Activated CD4-positive, alpha-beta memory T cell treated with anti-CD3 and anti-CD28 coated beads, Interleukin-2, amount 10 ng/mL, durations not matched to agents 7 days and 5 days (primary cell): ENCODE results near the gene ZNF99. TPM values are rescaled to one million over a fixed set of nuclear protein-coding genes. Genes with fewer than 3 reads are reported as not detected.
"Not testable (repeated sequence)": the region's sequence is repeated elsewhere in the genome, so short reads cannot be mapped to it uniquely, and the experiment has no call there.

Source experiments
- CTCF ChIA-PET: fragments of 350-600 bp; sonication (Branson Sonifier 250); formaldehyde crosslinking; loops from one replicate; lab custom pipeline; 2021; ENCODE audit warnings: antibody characterized with exemption, inconsistent platforms; lab: Charles Lee
- POLR2A ChIA-PET: fragments of 350-600 bp; sonication (Branson Sonifier 250); formaldehyde crosslinking; loops from one replicate; lab custom pipeline; 2021; ENCODE audit warnings: antibody characterized with exemption; lab: Charles Lee
- DNase-seq: peaks from one replicate; pipeline ENCODE4 v3.0.0-alpha.2; 2020
- H3K27ac Mint-ChIP-seq: one replicate; pipeline ENCODE4 v1.8.0; 2021; ENCODE audit warnings: mild to moderate bottlenecking, mixed read lengths
- H3K27me3 Mint-ChIP-seq: one replicate; pipeline ENCODE4 v1.8.0; 2021; ENCODE audit warnings: mixed read lengths
- H3K36me3 Mint-ChIP-seq: one replicate; pipeline ENCODE4 v1.8.0; 2021; ENCODE audit warnings: low read depth, mixed read lengths
- H3K4me1 Mint-ChIP-seq: one replicate; pipeline ENCODE4 v1.8.0; 2021; ENCODE audit warnings: mixed read lengths
- H3K4me3 Mint-ChIP-seq: one replicate; pipeline ENCODE4 v1.8.0; 2021; ENCODE audit warnings: mild to moderate bottlenecking, mixed read lengths
- H3K9me3 Mint-ChIP-seq: one replicate; pipeline ENCODE4 v1.8.0; 2021; ENCODE audit warnings: mixed read lengths
- total RNA-seq, 2 experiments: library from RNA; stranded (reverse); gene quantifications; one replicate each; pipeline ENCODE4 v1.2.3, GENCODE V29; 2021

Gene ZNF99
- total RNA-seq, 2 experiments from 2014 or later: not detected

- H3K36me3 Mint-ChIP-seq, CTCF ChIA-PET, H3K27ac Mint-ChIP-seq: not testable (repeated sequence)
Measured at GRCh38 chr19:22703096-22703495, 80.9 kb downstream of the ZNF99 start.

DNA sequence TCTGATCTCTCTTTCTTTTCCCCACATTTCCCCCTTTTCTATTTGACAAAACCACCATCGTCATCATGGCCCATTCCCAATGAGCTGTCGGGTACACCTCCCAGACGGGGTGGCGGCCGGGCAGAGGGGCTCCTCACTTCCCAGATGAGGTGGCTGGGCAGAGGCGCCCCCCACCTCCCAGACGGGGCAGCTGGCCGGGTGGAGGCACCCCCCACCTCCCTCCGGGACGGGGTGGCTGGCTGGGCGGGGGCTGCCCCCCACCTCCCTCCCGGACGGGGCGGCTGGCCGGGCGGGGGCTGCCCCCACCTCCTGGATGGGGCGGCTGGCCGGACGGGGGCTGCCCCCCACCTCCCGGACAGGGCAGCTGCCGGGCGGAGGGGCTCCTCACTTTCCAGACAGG is 81.3 kb downstream of the ZNF99 start:
- POLR2A ChIA-PET, H3K36me3 Mint-ChIP-seq, DNase-seq, H3K27me3 Mint-ChIP-seq, CTCF ChIA-PET, H3K4me1 Mint-ChIP-seq, H3K27ac Mint-ChIP-seq, H3K4me3 Mint-ChIP-seq: not testable (repeated sequence)
- peaks cover 25% of the 10 kb centered on the region for H3K9me3 Mint-ChIP-seq

More at GRCh38 chr19:22703096-22703495, 80.9 kb downstream of the ZNF99 start:
- H3K27me3 Mint-ChIP-seq, POLR2A ChIA-PET, DNase-seq, H3K4me1 Mint-ChIP-seq, H3K4me3 Mint-ChIP-seq: not testable (repeated sequence)
- H3K9me3 Mint-ChIP-seq: peaks cover 23% of the 10 kb centered on the region

Other genes starting within 250 kb of the ZNF99 start
- gene ZNF492, start 149.8 kb downstream of the ZNF99 start, total RNA-seq: 1 to 10 TPM; 1.1 to 1.2 TPM
- gene ZNF723, start 48.1 kb upstream of the ZNF99 start, total RNA-seq: not detected
- gene ZNF728, start 219.0 kb upstream of the ZNF99 start, total RNA-seq: not detected